GM08714 (cell line): Measurements from ENCODE around the gene PDE4D.

Experiments
- H3K4me3 ChIP-seq: fragments of 200-500 bp; sonication (Bioruptor generic); 2 replicates; pipeline ENCODE4 v1.5.1; 2014; ENCODE audit warnings: mild to moderate bottlenecking, low read length, inconsistent platforms
- ZNF274 ChIP-seq: IDR thresholded peaks from 2 replicates; pipeline ENCODE4 v1.6.1; 2012; ENCODE audit warnings: mild to moderate bottlenecking, low read depth, low read length

PDE4D gene

DNA sequence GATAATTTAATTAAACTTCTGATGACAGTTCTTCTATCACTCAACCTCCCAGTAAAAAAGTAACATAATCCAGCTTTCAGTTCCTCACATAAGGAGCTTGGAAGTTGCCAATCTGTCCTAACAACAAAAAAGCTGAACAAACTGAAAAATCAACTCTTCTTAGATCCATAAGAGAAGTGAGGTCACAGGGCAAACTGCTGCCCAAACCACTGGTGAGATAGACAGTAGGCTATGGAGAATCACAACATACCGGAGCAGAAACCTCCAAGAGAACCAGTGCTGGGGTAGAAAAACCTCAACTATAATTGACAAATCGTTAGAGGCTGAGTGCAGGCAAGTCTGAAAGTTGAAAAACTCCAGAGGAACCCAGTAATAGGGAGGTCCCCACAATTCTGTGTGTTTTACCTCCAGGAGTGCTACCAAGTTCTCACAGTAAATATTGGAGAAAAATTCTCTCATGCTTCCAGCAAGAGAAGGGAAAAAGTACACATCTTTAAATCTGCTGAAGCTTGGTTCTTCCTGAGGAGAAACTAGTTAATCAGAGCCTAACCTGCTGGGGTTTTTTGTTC, 300.0 kb downstream of the PDE4D start:
- H3K4me3 ChIP-seq, result no peak overlapping the region
- no peak for TF ChIP-seq ZNF274

- no peak for TF ChIP-seq ZNF274
- no peak overlapping the region for H3K4me3 ChIP-seq
Measured at GRCh38 chr5:59592101-59592500, 301.4 kb downstream of the PDE4D start.

DNA sequence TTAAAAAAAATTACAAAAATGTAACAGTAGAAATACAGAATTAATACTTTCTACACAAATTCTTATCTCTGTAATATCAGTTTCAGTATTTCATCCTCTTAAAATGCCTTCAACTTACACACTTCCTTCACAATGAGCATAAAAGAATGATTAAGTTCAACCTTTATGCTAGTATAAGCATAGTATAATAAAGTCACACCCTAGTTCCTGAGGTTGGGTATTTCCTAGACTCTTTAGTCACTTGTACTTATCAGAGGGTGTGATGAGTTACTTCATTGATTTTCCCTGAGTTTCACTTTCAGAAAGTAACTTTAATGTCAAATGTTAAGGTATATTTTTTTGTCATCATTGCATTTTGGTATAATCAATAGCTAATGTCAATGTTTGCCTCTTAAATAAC, 302.4 kb downstream of the PDE4D start:
- no peak for TF ChIP-seq ZNF274
- H3K4me3 ChIP-seq, result no peak overlapping the region

DNA sequence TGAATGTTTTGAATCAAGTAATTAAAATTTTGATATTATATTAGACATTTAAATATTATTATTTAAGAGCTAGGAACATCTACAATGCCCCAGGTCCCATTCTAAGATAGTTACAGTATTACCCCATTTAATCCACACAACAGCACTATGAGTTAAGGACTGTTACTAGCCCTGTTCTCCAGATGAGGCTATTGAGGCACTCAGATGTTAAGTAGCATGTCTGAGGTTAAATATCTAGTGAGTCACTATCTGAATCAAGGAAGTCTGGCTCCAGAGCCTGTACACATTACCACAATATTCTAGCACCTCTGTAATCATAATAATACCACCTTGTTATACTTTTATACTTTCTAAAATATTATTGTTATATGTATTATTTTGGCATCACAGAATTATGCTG, 304.6 kb downstream of the PDE4D start:
- no peak for TF ChIP-seq ZNF274
- no peak overlapping the region for H3K4me3 ChIP-seq

GRCh38 chr5:59587489-59588337, 305.8 kb downstream of the PDE4D start:
- H3K4me3 ChIP-seq, result no peak overlapping the region; the same call in 1 of the 2 replicates
- TF ChIP-seq ZNF274, result no peak

- no peak overlapping the region for H3K4me3 ChIP-seq
- no peak for TF ChIP-seq ZNF274
Measured at GRCh38 chr5:59586841-59587240, 306.7 kb downstream of the PDE4D start.

GRCh38 chr5:59584858-59585846, 308.4 kb downstream of the PDE4D start:
- TF ChIP-seq ZNF274, result no peak

DNA sequence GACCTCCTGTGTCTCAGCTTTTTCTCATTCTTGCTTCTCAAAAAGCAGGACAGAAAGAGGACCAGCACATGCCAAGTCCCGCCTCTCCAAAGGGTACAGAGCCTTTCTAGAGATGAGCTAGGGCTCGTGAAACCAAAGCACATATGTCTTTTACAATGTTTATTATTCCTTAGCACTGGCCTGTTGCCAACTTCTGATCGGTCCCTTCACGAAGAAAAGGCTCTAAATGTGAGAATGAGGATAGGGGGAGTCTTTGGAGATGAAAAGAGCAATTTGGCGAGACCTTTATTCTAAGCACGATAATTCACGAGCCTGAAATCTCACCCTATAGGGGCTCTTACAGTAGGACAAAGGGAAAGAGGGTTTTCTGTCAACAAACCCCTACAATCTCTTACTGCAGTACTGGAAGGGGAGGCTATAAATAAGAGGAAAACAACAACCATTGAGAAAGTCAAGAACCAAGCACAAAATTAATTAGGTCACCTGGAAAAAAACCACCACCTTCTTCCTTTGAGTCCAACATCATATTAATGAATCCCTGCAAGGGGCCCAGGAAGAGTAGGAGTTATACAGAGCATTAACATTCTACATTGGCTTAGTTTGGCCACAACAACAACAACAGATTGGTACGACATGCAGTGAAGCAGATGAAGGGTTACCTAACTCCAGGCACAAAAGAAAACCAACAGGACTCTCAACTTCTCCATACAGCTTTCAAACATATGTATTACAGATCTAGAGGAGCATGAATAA, 309.5 kb downstream of the PDE4D start:
- no peak overlapping the region for H3K4me3 ChIP-seq
- no peak for TF ChIP-seq ZNF274

More at GRCh38 chr5:59584858-59585846, 308.4 kb downstream of the PDE4D start:
- H3K4me3 ChIP-seq, result no peak overlapping the region

DNA sequence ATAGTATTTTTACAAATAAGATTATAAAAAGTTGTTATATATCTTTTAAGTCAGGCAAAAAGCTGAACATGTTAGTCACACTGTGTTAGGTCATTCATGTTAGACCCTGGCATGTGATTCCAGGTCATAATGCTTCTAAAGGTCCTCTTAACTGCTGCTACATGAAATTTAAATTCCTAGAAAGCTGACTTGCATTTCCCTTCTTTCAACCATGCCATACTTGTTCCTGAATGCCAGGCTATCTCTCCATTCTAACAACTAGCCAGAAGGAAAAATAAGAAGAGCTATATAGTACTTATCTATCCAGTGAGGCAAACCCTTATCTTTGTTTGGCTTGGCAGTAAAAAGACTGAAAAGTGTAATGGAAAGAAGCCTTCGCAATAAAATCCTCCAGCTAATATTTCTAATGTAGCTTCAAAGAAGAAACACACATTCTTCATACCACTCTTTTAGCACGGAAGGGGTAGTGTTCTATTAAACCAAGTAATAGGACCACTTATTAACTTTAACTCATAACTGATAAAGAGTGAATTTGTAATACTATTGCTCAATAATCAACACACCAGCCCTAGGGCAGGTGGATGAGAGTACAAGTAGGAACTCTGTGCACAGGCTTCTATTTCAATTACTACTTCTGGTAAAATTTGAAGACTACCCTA, 310.2 kb downstream of the PDE4D start:
- no peak overlapping the region for H3K4me3 ChIP-seq
- no peak for TF ChIP-seq ZNF274

GRCh38 chr5:59582746-59583145, 310.8 kb downstream of the PDE4D start:
- no peak for TF ChIP-seq ZNF274
- no peak overlapping the region for H3K4me3 ChIP-seq

GRCh38 chr5:59579824-59580167, 313.7 kb downstream of the PDE4D start:
- no peak for TF ChIP-seq ZNF274
- H3K4me3 ChIP-seq, result no peak overlapping the region

DNA sequence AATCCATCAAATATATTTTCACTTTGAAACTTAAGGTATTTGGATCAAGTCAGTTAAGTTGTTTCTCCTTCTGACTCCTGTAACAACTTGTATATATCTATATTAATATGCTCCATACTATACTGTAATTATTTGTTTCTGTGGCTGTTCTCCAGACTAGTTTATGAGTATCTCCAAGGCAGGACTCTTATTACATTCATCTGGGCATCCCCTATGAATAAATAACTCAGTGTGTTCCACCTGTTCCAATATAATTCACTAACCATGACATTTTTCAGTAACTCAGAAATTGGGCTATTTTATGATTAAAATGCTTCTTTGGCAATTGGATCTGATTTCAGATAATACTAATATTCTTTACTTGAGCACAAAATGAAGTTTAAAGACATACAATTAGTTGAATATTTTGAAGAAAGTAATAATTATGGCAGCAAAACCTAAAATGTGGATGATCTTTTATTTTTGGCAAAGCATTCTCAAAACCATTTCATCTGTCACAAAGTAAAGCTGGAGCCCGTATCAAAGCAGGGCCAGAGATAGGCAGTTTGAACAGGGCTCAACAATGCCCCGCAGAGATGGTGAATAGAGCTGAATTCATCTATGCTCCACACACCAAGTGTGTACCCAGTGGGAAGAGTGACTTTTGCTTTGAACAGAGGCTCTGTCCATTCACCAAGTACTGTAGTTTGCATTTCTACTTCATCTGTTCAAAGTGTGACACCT, 314.3 kb downstream of the PDE4D start:
- TF ChIP-seq ZNF274, result no peak
- no peak overlapping the region for H3K4me3 ChIP-seq

- no peak for TF ChIP-seq ZNF274
- no peak overlapping the region for H3K4me3 ChIP-seq
Measured at GRCh38 chr5:59577485-59577884, 316.0 kb downstream of the PDE4D start.
